Measurements from ENCODE around the gene TAS1R1.

Gene TAS1R1

GRCh38 chr1:6593810-6594209, 38.7 kb downstream of the TAS1R1 start:
- Histone ChIP-seq H2AFZ (ENCODE audit: low read depth, low read length, severe bottlenecking) (no peak overlapping the region), H3K27me3 (ENCODE audit: low read length) (no peaks in the 10 kb centered on the region), H3K4me2 (ENCODE audit: low read depth, low read length, poor library complexity, severe bottlenecking) (no peak overlapping the region), H3K36me3 (ENCODE audit: low read length) (no peaks in the 10 kb centered on the region), H3K4me3 (ENCODE audit: insufficient read depth, low read length, poor library complexity, severe bottlenecking) (no peak overlapping the region), H4K20me1 (ENCODE audit: low read depth, low read length) (no peaks in the 10 kb centered on the region), H3K9me3 (ENCODE audit: insufficient read depth, low read length) (no peaks in the 10 kb centered on the region), H3K9me2 (replicated peaks; ENCODE audit: insufficient read depth, low read length) (no peaks in the 10 kb centered on the region), H3K79me2 (ENCODE audit: insufficient read depth, low read length) (no peaks in the 10 kb centered on the region), H3K27ac (ENCODE audit: low read depth, low read length) (no peak overlapping the region), H3K9ac (ENCODE audit: low read length) (no peak overlapping the region), H3F3A (ENCODE audit: insufficient read depth) (no peaks in the 10 kb centered on the region)
- TF ChIP-seq EZH2phosphoT487 (conservative IDR thresholded peaks at IDR 0.05; ENCODE audit: low read length) (no peak), CTCF (IDR thresholded peaks at IDR 0.05; ENCODE audit: insufficient read depth, low read length, poor library complexity, severe bottlenecking) (no peak)

- Histone ChIP-seq H3K4me3 (ENCODE audit: insufficient read depth, low read length, poor library complexity, severe bottlenecking) (no peak overlapping the region), H2AFZ (ENCODE audit: low read depth, low read length, severe bottlenecking) (no peak overlapping the region), H3K4me2 (ENCODE audit: low read depth, low read length, poor library complexity, severe bottlenecking) (no peak overlapping the region), H4K20me1 (ENCODE audit: low read depth, low read length) (no peaks in the 10 kb centered on the region), H3K9me3 (ENCODE audit: insufficient read depth, low read length) (no peaks in the 10 kb centered on the region), H3K27ac (ENCODE audit: low read depth, low read length) (no peak overlapping the region), H3K9ac (ENCODE audit: low read length) (no peak overlapping the region), H3F3A (ENCODE audit: insufficient read depth) (no peaks in the 10 kb centered on the region), H3K79me2 (ENCODE audit: insufficient read depth, low read length) (no peaks in the 10 kb centered on the region), H3K27me3 (ENCODE audit: low read length) (no peaks in the 10 kb centered on the region), H3K36me3 (ENCODE audit: low read length) (no peaks in the 10 kb centered on the region), H3K9me2 (replicated peaks; ENCODE audit: insufficient read depth, low read length) (no peaks in the 10 kb centered on the region)
- no peak for TF ChIP-seq EZH2phosphoT487 (conservative IDR thresholded peaks at IDR 0.05; ENCODE audit: low read length)
- no peak for TF ChIP-seq CTCF (IDR thresholded peaks at IDR 0.05; ENCODE audit: insufficient read depth, low read length, poor library complexity, severe bottlenecking)
These were observed 40.1 kb downstream of the TAS1R1 start for GRCh38 chr1:6594977-6595740.

- H3F3A ChIP-seq (ENCODE audit: insufficient read depth), result no peaks in the 10 kb centered on the region
- no peaks in the 10 kb centered on the region for H3K9me3 ChIP-seq (ENCODE audit: insufficient read depth, low read length)
- no peak overlapping the region for H2AFZ ChIP-seq (ENCODE audit: low read depth, low read length, severe bottlenecking)
- H4K20me1 ChIP-seq (ENCODE audit: low read depth, low read length), result no peaks in the 10 kb centered on the region
- H3K79me2 ChIP-seq (ENCODE audit: insufficient read depth, low read length), result no peaks in the 10 kb centered on the region
- H3K36me3 ChIP-seq (ENCODE audit: low read length), result no peaks in the 10 kb centered on the region
- H3K9me2 ChIP-seq (replicated peaks; ENCODE audit: insufficient read depth, low read length), result no peaks in the 10 kb centered on the region
- no peaks in the 10 kb centered on the region for H3K27me3 ChIP-seq (ENCODE audit: low read length)
- no peak overlapping the region for H3K9ac ChIP-seq (ENCODE audit: low read length)
- no peak overlapping the region for H3K27ac ChIP-seq (ENCODE audit: low read depth, low read length)
- no peak overlapping the region for H3K4me2 ChIP-seq (ENCODE audit: low read depth, low read length, poor library complexity, severe bottlenecking)
- TF ChIP-seq EZH2phosphoT487 (conservative IDR thresholded peaks at IDR 0.05; ENCODE audit: low read length) (no peak), CTCF (IDR thresholded peaks at IDR 0.05; ENCODE audit: insufficient read depth, low read length, poor library complexity, severe bottlenecking) (no peak)
- no peak overlapping the region for H3K4me3 ChIP-seq (ENCODE audit: insufficient read depth, low read length, poor library complexity, severe bottlenecking)
These were observed 41.2 kb downstream of the TAS1R1 start for GRCh38 chr1:6596351-6596750.
